Measurements from ENCODE around the gene APOB. TPM values are rescaled to one million over a fixed set of nuclear protein-coding genes. Genes with fewer than 3 reads are reported as not detected.
"Not testable (repeated sequence)": the region's sequence is repeated elsewhere in the genome, so short reads cannot be mapped to it uniquely, and the experiment has no call there.

The APOB gene
- total and polyA plus RNA-seq, 2 experiments from 2014 or later, result not detected

- H3F3A ChIP-seq (ENCODE audit: insufficient read depth), result no peaks in the 10 kb centered on the region
- 58% methylated on average over 14 of the region's 14 CpGs for WGBS, 2 experiments (ENCODE audit: low coverage in 1 of 2, low lambda C conversion rate in 2 of 2, missing lambda C conversion rate in 2 of 2)
- no peaks in the 10 kb centered on the region for H3K4me1 ChIP-seq (ENCODE audit: insufficient read depth)
- no peak for TF ChIP-seq EZH2 (IDR thresholded peaks at IDR 0.05; ENCODE audit: insufficient read depth, poor library complexity, severe bottlenecking)
- TF ChIP-seq EZH2phosphoT487 (IDR thresholded peaks at IDR 0.05; ENCODE audit: insufficient read depth, low read depth), result no peak
- H3K79me2 ChIP-seq (ENCODE audit: insufficient read depth), result no peaks in the 10 kb centered on the region
- no peak overlapping the region for H3K4me3 ChIP-seq
- in situ Hi-C loops (cut with MboI), result no loop called here
- H3K36me3 ChIP-seq (ENCODE audit: low read depth), result no peaks in the 10 kb centered on the region
- H3K4me2 ChIP-seq (ENCODE audit: unreplicated experiment), result no peak overlapping the region
- no peak overlapping the region for H3K9ac ChIP-seq
- no peaks in the 10 kb centered on the region for H3K27me3 ChIP-seq (replicated peaks; ENCODE audit: insufficient read depth)
- H3K9me2 ChIP-seq (ENCODE audit: insufficient read depth), result no peaks in the 10 kb centered on the region
- H2AFZ ChIP-seq, result no peak overlapping the region
- no peak for DNase-seq
- H3K27ac ChIP-seq, result no peak overlapping the region
- H3K9me3 ChIP-seq (ENCODE audit: low read depth), result no peaks in the 10 kb centered on the region
- no peaks in the 10 kb centered on the region for H4K20me1 ChIP-seq (ENCODE audit: insufficient read depth)
Observed at GRCh38 chr2:21032338-21033236, 11.3 kb downstream of the APOB start.

GRCh38 chr2:21030983-21031968 is 12.6 kb downstream of the APOB start:
- no peaks in the 10 kb centered on the region for H3F3A ChIP-seq (ENCODE audit: insufficient read depth)
- no peaks in the 10 kb centered on the region for H4K20me1 ChIP-seq (ENCODE audit: insufficient read depth)
- H3K9me2 ChIP-seq (ENCODE audit: insufficient read depth), result no peaks in the 10 kb centered on the region
- no peaks in the 10 kb centered on the region for H3K4me1 ChIP-seq (ENCODE audit: insufficient read depth)
- H3K27ac ChIP-seq, result no peak overlapping the region
- TF ChIP-seq EZH2phosphoT487 (IDR thresholded peaks at IDR 0.05; ENCODE audit: insufficient read depth, low read depth) (no peak), EZH2 (IDR thresholded peaks at IDR 0.05; ENCODE audit: insufficient read depth, poor library complexity, severe bottlenecking) (no peak)
- H2AFZ ChIP-seq, result no peak overlapping the region
- H3K79me2 ChIP-seq (ENCODE audit: insufficient read depth), result no peaks in the 10 kb centered on the region
- 24 to 25% methylated on average over 4 of the region's 4 CpGs for WGBS, 2 experiments (ENCODE audit: low coverage in 1 of 2, low lambda C conversion rate in 2 of 2, missing lambda C conversion rate in 2 of 2)
- in situ Hi-C loops (cut with MboI), result no loop called here
- no peak for DNase-seq
- no peak overlapping the region for H3K9ac ChIP-seq
- H3K36me3 ChIP-seq (ENCODE audit: low read depth), result no peaks in the 10 kb centered on the region
- H3K4me2 ChIP-seq (ENCODE audit: unreplicated experiment), result no peak overlapping the region
- no peak overlapping the region for H3K4me3 ChIP-seq
- no peaks in the 10 kb centered on the region for H3K9me3 ChIP-seq (ENCODE audit: low read depth)
- H3K27me3 ChIP-seq (replicated peaks; ENCODE audit: insufficient read depth), result no peaks in the 10 kb centered on the region

GRCh38 chr2:21029519-21029918 is 14.4 kb downstream of the APOB start:
- 15 to 22% methylated on average over 2 of the region's 2 CpGs for WGBS, 2 experiments (ENCODE audit: low coverage in 1 of 2, low lambda C conversion rate in 2 of 2, missing lambda C conversion rate in 2 of 2)

GRCh38 chr2:21028951-21029350 is 14.9 kb downstream of the APOB start:
- H4K20me1 ChIP-seq (ENCODE audit: insufficient read depth); H3K27me3 ChIP-seq (replicated peaks; ENCODE audit: insufficient read depth); H3K9me3 ChIP-seq (ENCODE audit: low read depth); H3K36me3 ChIP-seq (ENCODE audit: low read depth); H3K4me2 ChIP-seq (ENCODE audit: unreplicated experiment); H3K4me3 ChIP-seq; H3F3A ChIP-seq (ENCODE audit: insufficient read depth); in situ Hi-C loops (cut with MboI); H2AFZ ChIP-seq; H3K4me1 ChIP-seq (ENCODE audit: insufficient read depth); H3K79me2 ChIP-seq (ENCODE audit: insufficient read depth); DNase-seq; H3K27ac ChIP-seq; H3K9ac ChIP-seq; H3K9me2 ChIP-seq (ENCODE audit: insufficient read depth): not testable (repeated sequence)
- WGBS, 2 experiments (ENCODE audit: low coverage in 1 of 2, low lambda C conversion rate in 2 of 2, missing lambda C conversion rate in 2 of 2), result 33 to 36% methylated on average over 5 of the region's 5 CpGs

More at GRCh38 chr2:21029519-21029918, 14.4 kb downstream of the APOB start:
- no peak overlapping the region for H3K27ac ChIP-seq
- no peaks in the 10 kb centered on the region for H4K20me1 ChIP-seq (ENCODE audit: insufficient read depth)
- H2AFZ ChIP-seq, result no peak overlapping the region
- DNase-seq, result no peak
- H3K4me2 ChIP-seq (ENCODE audit: unreplicated experiment), result no peak overlapping the region
- no peaks in the 10 kb centered on the region for H3K27me3 ChIP-seq (replicated peaks; ENCODE audit: insufficient read depth)
- no peaks in the 10 kb centered on the region for H3K79me2 ChIP-seq (ENCODE audit: insufficient read depth)
- no peak overlapping the region for H3K9ac ChIP-seq
- no peaks in the 10 kb centered on the region for H3K36me3 ChIP-seq (ENCODE audit: low read depth)
- H3K4me3 ChIP-seq, result no peak overlapping the region
- in situ Hi-C loops (cut with MboI), result no loop called here
- no peaks in the 10 kb centered on the region for H3K4me1 ChIP-seq (ENCODE audit: insufficient read depth)
- TF ChIP-seq EZH2phosphoT487 (IDR thresholded peaks at IDR 0.05; ENCODE audit: insufficient read depth, low read depth), result no peak
- no peak for TF ChIP-seq EZH2 (IDR thresholded peaks at IDR 0.05; ENCODE audit: insufficient read depth, poor library complexity, severe bottlenecking)
- no peaks in the 10 kb centered on the region for H3K9me3 ChIP-seq (ENCODE audit: low read depth)
- no peaks in the 10 kb centered on the region for H3K9me2 ChIP-seq (ENCODE audit: insufficient read depth)
- H3F3A ChIP-seq (ENCODE audit: insufficient read depth), result no peaks in the 10 kb centered on the region
